ENCODE results near the gene THBD.

Gene THBD

DNA sequence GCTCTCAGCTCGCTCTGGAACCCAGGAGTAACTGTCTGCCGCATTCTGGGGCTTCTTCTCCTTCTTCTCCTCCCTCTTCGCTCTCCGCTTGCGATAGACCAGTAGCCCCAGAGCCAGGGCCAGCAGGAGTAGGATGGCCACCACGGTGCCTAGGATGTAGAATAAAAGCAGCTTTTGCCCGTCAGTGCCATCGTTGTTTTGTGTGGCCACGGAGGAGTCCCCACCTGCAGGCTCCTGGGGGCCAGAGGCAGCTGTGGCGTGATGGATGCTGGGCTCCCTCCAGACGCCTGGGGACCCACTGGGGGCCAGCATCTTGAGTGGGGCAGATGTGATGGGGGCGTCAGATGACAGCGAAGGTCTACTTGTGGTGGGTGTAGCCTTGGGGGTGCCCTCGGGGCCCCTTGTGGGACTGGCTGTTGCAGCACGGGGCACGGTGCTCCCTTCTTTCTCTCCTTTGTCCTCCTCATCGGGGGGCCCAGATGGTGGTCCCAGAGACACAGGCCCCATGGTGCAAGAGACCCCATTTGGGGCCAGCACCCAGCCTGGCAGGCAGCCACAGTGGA is 34.9 kb upstream of the THBD start:
- DNase-seq = no peak

DNA sequence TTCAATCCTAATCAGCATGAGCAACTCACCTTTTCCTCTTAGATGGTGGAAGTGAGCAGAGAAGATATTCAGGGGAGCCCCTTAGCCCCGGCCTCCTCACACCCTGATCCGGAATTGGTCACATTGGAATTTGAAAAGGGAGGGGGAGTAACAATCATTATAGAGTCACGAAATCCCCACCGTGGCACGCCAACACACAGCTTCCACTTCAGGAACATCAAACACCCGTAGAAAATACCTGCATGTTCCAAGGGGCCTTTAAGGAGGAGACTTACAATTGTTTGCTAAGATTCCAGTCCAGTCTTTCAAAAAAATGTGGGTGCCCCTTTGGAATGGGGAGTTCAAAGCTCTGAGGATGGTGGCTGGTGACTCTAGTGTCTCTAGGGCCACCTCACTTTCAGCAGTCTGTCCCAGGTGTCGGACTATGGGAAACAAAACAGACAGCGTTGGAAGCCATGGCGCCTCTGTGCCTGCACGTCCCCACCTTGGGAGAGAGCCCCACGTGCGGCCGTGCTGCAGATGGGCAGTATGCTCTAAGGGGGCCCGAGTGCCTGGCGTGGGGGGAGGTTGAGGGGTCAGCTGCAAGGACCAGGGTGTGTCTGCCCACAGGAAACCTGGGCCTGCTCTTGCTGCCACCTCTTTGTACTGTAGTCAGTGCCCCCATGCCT is 34.2 kb upstream of the THBD start:
- no peak for DNase-seq

DNA sequence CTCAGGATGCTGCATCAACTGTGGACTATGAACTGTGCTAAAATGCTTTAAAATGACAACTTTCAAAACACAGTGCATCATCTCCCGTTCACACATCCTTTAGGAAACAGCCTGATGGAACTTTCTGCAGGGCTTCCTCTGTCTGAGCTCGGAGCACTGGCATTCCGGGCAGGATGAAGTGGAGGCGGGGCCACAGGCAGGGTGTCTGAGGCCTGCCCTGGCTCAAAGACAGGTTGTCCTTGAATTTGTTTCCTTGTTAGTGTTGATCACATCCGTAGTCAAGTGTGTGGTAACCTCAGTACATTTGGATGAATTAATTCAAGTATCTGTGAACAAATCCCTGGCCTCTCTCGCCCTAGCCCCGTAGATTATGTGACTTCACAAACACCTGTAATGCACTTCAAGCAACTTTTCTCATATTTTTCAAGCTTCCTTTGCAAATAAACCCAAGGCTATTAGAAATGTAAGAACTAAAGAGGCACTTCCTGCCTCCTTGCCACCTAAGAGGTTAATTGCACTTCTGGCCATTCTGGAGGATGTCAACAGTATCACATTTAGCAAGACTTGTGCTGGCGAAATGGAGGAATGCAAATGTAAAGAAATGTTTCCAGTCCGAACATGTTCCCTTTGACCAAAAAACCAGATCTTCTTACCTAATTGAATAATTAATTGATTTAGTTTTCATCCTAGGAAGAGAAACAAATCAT is 33.5 kb upstream of the THBD start:
- no peak for DNase-seq

GRCh38 chr20:23081263-23081819 is 31.9 kb upstream of the THBD start:
- DNase-seq = no peak

DNA sequence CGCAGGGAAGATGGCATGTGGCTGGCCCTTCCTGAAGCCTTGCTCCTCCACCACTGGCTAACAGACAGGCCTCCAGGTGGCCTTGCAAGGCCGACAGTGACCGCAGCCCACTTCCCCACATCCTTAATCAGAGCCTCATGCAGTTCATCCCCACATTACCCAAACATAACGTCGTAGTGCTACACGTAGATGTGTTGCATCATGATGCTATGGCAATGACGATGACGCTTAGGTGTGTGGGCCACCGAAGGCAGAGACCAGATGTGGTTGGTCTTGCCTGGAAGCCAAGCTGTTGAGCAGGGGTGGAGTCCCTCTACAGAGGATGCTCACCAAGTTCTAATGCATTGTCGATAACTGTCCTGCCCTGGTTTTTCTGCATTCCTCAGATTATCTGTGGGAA is 31.0 kb upstream of the THBD start:
- no peak for DNase-seq

DNA sequence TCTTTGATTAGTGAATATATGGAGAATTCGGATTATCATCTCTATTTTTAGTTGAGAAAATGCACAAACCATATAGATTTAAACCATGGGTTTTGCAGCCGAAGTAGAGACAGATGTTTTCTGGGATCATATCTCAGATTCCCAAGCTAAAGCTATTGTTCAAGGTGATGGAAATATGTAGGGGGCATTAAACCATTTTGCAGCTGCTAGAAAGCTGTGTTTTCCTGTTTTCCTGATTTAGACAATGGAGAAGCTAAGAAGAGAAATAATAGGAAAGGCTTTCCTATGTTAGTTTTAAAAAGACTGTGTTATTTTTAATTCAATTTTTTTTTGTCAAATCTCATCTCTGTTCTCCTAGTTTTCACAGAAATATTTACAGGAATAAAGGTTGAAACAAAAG is 30.5 kb upstream of the THBD start:
- no peak for DNase-seq

DNA sequence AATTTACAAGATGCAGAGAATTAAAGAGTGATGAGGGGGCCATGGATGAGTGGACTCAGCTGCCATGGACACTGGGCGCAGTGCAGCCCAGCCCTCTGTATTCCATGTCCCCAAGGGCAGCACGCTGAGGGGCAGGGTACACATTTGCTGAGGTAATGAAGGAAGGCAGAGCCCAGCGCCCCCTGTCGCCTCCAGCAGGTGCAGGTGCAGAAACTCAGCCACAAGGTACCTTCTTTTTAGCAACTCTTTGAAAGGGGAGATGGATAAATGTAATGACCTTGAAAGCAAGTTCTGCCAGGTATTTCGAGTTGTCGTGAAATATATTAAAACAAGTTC is 29.5 kb upstream of the THBD start:
- DNase-seq = no peak

DNA sequence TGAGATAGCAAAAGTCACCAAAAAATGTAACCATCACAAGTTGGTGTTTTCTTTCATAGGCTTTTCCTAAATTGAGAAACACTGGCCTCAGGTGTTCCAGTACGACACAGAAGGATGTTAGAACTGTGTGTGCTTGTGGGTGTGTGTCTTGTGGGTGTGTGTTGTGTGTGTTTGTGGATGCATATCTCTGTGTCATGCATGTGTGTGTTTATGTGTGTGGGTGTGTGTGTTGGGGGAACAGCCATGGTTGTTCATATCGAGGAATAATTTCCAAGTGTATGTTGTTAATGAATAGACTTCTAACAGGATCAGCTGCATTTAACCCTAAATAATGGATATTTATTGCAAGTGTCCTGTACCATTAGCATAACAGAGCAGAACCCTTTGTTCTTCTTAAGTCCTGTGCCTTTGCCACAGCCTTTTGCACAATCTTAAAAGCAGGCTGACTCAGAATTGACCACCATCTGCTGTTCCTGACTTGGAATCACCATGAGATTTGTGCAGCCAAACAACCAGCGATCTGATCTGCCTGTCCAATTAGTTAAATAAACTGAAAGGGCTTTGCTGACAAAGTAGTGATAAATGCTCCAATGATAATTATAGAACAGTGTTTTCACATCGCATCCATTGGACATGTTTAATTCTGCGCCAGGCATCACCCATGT is 29.0 kb upstream of the THBD start:
- no peak for DNase-seq

GRCh38 chr20:23077277-23077676 is 27.8 kb upstream of the THBD start:
- DNase-seq = no peak

DNA sequence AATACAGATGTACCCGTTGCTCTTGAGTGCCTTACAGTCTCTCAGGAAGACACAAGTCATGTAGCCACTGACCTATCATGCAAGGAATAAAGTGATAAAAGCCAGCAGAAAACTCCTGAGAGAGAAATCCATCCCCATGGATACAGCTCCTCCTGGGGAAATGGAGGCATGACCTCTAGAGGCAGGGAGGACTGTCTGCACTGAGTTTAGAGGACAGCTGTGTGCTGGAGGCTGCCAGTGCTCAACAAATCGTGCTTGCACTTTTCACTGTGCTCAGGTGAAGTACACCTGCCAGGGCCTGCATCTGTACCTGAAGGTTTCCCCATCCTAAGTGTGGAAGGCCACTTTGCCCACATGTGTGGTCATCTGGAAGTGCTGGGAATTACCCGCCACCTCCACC is 24.6 kb upstream of the THBD start:
- no peak for DNase-seq

GRCh38 chr20:23072892-23073586 is 23.6 kb upstream of the THBD start:
- DNase-seq = no peak

- no peak for DNase-seq
These were observed 22.5 kb upstream of the THBD start for GRCh38 chr20:23071996-23072395.

DNA sequence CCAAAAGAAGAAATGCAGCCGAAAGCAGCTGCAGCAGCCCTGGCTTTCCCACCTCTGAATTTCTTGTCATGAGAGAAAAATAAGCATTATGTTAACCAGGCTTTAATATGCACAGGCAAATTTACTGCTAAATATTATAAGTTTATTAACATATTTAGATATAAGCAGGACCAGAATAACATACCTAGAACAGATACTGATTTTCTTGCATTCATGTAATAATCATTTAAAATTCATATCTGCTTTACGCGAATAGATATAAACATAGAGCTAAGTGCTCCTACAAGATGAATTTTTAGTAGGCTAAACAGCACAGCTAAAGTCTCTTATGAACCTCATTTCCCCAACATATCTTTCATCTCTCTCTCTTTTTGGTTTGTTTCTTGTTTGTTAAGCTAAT is 21.9 kb upstream of the THBD start:
- DNase-seq = no peak

DNA sequence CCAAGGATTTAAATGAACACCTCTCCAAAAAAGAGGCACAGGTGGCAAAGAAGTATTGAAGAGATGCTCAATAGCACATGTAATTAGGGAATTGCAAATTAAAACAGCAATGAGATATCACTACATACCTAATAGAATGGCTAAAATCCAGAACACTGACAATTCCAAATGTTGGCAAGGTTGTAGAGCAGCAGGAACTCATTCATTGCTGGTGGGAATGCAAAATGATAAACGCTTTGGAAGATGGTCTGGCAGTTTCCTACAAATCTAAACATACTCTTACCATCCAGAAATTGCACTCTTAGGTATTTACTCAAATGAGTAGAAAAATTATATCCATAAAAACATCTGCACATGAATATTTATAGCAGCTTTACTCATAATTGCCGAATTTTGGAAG is 19.6 kb upstream of the THBD start:
- no peak for DNase-seq

DNA sequence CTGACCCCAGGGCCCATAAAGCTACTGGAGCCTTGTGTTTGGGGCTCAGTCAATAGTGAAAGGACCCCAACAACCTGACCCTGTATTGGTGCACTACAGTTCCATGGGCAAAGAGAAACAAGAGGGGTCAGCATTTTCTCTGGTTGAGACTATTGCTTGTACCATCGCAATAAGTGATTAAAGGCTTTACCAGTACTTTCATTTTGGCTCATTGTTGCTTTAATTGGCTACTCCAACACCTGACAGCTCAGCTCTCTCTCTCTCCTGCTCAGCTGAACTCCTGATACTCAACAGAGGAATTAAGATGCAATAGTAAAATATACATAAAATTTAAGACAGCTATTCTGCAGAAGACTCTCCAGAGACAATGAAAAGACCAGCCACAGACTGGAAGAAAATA is 18.8 kb upstream of the THBD start:
- no peak for DNase-seq

DNA sequence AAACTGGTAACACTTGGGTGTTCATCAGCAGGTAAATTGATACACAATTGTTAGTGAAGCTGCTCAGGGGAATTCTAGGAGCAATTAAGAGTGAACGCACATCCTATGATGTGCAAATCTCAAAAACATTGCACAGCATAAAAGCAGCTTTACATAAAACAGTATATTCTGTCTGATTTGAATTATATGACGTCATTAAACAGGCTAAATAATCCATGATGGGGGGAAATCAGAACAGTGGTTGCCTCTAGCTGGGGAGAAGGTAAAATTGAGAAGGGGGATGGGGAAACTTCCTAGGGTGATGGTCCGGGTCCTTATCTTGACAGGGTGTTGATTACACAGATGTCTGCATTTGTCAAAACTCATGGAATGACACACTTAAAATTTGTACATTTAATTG is 17.3 kb upstream of the THBD start:
- DNase-seq = no peak

DNA sequence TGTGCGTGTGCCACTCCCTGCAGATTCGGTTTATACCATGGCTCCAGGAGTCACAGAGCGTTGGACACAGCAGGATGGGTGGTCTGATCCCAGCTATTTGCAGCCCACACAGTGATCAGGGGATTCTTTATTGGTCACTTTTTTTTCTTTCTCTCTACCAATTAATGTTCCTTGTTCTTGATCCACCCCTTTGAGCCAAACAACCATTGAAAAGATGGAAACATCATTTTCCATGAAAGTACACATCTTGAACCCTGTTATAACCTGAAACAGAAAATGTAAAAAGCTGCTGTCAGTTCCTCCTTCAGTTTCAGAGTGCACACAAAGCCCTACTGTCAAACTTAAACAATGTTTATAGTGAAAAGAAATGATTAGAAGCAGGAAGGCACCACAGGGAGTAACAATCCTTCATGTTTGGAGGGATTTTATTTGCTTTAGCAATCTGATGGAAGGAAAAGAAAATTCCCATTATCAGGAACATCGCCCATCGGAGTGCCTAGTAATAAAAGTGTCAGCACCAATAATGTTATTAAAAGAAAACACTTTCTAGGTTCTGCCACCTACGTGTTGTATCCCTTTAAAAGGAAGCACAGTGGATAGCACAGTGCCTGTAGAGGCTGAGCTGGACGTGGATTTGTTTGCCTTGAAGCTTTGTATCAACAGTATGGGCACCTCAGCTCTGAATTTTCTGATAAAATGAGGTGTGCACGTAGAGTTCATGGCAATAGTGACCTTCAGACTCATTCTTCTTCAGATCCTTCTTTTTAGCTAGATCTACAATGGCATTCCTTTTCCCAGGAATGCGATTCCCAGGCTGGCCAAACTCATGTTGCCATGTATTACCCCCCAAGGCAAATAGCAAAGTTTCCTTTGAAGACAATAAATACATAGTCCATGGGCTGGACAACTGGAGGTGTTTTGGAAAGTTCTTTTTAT is 16.1 kb upstream of the THBD start:
- DNase-seq = no peak

DNA sequence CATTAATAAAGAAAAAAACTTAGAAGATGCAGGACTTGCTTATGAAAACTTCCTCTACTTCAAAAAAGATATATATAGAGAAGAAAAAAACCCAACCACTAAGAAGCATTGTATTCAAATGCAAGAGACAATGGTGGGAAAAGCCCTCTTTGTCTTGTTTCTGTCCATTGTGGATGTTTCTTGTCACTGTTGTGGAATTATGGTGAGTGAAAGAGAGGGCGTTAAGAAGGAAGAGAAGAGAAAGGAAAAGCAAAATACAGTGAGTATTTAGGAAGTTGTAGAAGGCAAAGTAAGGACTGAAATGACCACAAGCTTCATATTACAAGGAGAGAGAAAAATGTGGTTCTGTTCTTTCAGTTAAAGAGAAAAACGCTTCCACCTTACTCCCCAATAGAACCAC is 14.1 kb upstream of the THBD start:
- DNase-seq = no peak

DNA sequence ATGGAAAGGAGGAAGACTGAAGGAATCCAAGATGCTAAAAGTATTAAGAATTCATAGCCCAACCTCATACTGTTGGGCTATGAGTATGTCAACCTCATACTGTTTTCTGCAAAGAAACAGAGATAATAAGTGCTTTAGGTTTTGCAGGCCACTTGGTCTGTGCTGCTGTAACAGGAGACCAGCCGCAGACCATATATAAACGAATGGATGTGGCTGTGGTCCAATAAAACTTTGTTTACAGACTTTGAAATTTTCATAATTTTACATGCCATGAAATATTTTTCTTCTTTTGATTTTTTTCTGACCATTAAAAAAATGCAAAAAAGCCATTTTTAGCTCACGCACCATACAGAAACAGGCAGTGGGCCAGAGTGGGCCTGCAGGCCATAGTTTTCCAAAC is 13.7 kb upstream of the THBD start:
- DNase-seq = no peak

- no peak for DNase-seq
These were observed 13.2 kb upstream of the THBD start for GRCh38 chr20:23062632-23063031.

- no peak for DNase-seq
These were observed 12.5 kb upstream of the THBD start for GRCh38 chr20:23061734-23062561.

All from CD4-positive, alpha-beta T cell treated with Interleukin-17A for 1 hour (primary cell).